Right renal cortex interstitium (tissue), 3 donors: ENCODE results near the gene PRDM1. TPM values are rescaled to one million over a fixed set of nuclear protein-coding genes. Genes with fewer than 3 reads are reported as not detected.

Experiments
- DNase-seq, 3 donors: peaks; one replicate each; pipeline ENCODE4 v3.0.0-alpha.2; 2013; ENCODE audit warnings: low read depth in 3 of 3, low spot score in 2 of 3
- polyA plus RNA-seq, 3 donors: library from polyadenylated mRNA; unstranded; fragments of 120-200 nt; gene quantifications; one replicate each; pipeline ENCODE4 v1.2.1, GENCODE V29; 2013; ENCODE audit not compliant: insufficient read length in 3 of 3

Gene PRDM1
- polyA plus RNA-seq, 3 donors: 2.6 to 3.4 (median 3.0) TPM

DNA sequence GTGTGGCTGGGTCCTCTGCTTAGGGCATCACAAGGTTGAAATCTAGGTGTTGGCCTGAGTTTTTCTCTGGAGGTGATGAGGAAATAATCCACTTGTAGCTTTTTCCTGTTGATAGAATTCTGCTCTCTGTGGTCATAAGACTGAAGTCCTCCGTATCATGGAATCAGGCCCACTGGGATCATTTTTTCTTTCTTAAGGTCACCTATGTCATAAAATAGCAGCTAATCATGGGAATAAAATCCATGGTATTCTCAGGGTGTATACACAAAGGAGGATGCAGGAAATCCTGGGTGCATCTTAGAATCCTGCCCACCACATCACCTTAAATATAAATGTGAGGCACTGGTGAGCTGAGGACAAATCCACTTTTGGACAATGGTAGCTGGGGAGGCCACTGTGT is 72.7 kb downstream of the PRDM1 start:
- no peak for DNase-seq

Other genes with a start within 250 kb of the PRDM1 start
- gene ATG5, start 239.4 kb downstream of the PRDM1 start, polyA plus RNA-seq: 10 to 100 TPM; 56.7 to 58.9 (median 57.9) TPM